ENCODE data around the gene HLA-DOB.

HLA-DOB gene

GRCh38 chr6:32816746-32817204 lies at the start of gene HLA-DOB:
TSS of gene HLA-DOB (minus strand) at chr6:32817002. CDS start at chr6:32816951, 51 bp downstream.
- DNase-seq, result no peak
- H3K27ac Mint-ChIP-seq, result no peak within 1 kb of the TSS
- H3K27me3 Mint-ChIP-seq (ENCODE audit: low read depth, poor library complexity), result peaks cover 33% of the 10 kb centered on the region

GRCh38 chr6:32865724-32866443 lies 49.1 kb upstream of the HLA-DOB start:
- no peaks in the 10 kb centered on the region for H3K36me3 Mint-ChIP-seq (ENCODE audit: low read depth)
- no peak for DNase-seq
- H3K9me3 Mint-ChIP-seq, result no peaks in the 10 kb centered on the region
- H3K4me1 Mint-ChIP-seq, result no peaks in the 10 kb centered on the region
- H3K4me3 Mint-ChIP-seq, result no peak overlapping the region
- H3K27ac Mint-ChIP-seq, result no peak overlapping the region
- peaks cover 86% of the 10 kb centered on the region for H3K27me3 Mint-ChIP-seq (ENCODE audit: low read depth, poor library complexity)
- TF ChIP-seq CTCF (IDR thresholded peaks at IDR 0.05), result no peak

More at GRCh38 chr6:32816746-32817204, at the start of gene HLA-DOB:
- Mint-ChIP-seq H3K36me3 (ENCODE audit: low read depth) (no peaks in the 10 kb centered on the region), H3K9me3 (no peaks in the 10 kb centered on the region), H3K4me1 (peaks cover 20% of the 10 kb centered on the region), H3K4me3 (no peak within 1 kb of the TSS)
- TF ChIP-seq CTCF (IDR thresholded peaks at IDR 0.05), result no peak

GRCh38 chr6:32862725-32863124 lies 45.9 kb upstream of the HLA-DOB start:
- Mint-ChIP-seq H3K9me3 (no peaks in the 10 kb centered on the region), H3K27me3 (ENCODE audit: low read depth, poor library complexity) (peaks cover 90% of the 10 kb centered on the region), H3K27ac (no peak overlapping the region), H3K4me3 (no peak overlapping the region), H3K4me1 (no peaks in the 10 kb centered on the region), H3K36me3 (ENCODE audit: low read depth) (no peaks in the 10 kb centered on the region)
- DNase-seq, result no peak
- no peak for TF ChIP-seq CTCF (IDR thresholded peaks at IDR 0.05)

GRCh38 chr6:32860674-32861073 lies 43.9 kb upstream of the HLA-DOB start:
- no peak for DNase-seq
- Mint-ChIP-seq H3K9me3 (no peaks in the 10 kb centered on the region), H3K27me3 (ENCODE audit: low read depth, poor library complexity) (peaks cover 90% of the 10 kb centered on the region), H3K27ac (no peak overlapping the region), H3K4me3 (no peak overlapping the region), H3K36me3 (ENCODE audit: low read depth) (no peaks in the 10 kb centered on the region), H3K4me1 (no peaks in the 10 kb centered on the region)
- no peak for TF ChIP-seq CTCF (IDR thresholded peaks at IDR 0.05)

GRCh38 chr6:32858194-32858593 lies 41.4 kb upstream of the HLA-DOB start:
- no peak overlapping the region for H3K4me3 Mint-ChIP-seq
- H3K9me3 Mint-ChIP-seq, result no peaks in the 10 kb centered on the region

More at GRCh38 chr6:32858194-32858593, 41.4 kb upstream of the HLA-DOB start:
- TF ChIP-seq CTCF (IDR thresholded peaks at IDR 0.05), result no peak
- peaks cover 10% of the 10 kb centered on the region for H3K4me1 Mint-ChIP-seq
- no peak overlapping the region for H3K27ac Mint-ChIP-seq
- DNase-seq, result no peak
- no peaks in the 10 kb centered on the region for H3K36me3 Mint-ChIP-seq (ENCODE audit: low read depth)
- H3K27me3 Mint-ChIP-seq (ENCODE audit: low read depth, poor library complexity), result peaks cover 93% of the 10 kb centered on the region
